GM15510 (cell line): ENCODE results near the gene PROSER3.

Experiments used
- POLR2A ChIP-seq: IDR thresholded peaks from 3 replicates; pipeline ENCODE4 v1.6.1; 2011; ENCODE audit warnings: borderline replicate concordance; ENCODE audit not compliant: insufficient read length; ENCODE audit errors: extremely low read depth

Gene PROSER3

DNA sequence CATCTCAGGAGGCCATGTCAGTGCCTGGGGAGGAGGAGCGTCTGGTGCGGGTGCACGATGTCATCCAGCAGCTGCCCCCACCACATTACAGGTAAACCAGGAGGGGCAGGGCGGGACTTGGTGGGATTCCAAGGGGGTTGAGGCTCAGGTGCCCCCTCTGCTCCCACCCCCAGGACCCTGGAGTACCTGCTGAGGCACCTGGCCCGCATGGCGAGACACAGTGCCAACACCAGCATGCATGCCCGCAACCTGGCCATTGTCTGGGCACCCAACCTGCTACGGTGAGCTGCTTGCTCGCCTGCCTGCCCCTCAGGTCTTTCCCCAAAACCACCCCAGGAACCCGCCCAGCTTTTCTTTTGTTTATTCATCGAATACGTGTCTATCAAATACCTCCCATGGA, 24.6 kb downstream of the PROSER3 start:
- no peak for TF ChIP-seq POLR2A

DNA sequence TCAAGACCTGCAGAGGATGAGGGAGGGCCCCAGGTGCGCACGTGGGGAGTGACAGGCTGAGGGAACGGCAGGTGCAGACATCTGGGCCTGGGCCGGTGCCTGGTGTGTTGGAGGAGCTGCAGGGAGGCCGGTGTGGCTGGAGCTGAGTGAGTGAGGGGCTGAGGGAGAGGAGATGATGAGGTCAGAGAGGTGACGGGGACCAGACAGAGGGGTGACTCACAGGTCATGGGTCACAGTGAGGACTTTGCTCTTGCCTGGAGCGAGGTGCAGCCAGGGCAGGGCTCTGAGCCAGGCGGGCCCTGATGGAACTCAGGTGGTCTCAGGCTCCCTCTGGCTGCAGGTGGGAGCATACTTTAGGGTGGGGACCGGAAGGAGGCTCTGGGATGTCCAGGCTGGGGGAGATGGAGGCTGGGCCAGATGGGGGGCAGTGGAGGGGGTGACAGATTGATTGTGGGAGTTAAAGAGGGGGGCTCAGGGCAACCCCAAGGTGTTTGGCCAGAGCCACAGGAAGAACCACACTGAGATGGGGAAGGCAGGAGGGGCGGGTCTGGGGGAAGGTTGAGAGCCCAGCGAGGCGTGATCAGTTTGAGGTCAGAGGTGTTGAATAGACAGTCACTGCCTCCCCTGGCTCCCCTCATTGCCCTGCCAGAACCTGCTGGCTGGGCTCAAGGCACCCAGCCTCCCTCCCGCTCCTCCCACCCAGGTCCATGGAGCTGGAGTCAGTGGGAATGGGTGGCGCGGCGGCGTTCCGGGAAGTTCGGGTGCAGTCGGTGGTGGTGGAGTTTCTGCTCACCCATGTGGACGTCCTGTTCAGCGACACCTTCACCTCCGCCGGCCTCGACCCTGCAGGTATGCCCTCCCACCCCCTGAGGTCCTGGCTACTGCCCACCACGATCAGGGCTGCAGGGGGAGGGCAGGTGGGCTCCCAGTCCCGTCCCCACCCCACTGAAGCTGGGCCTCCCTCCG, 25.8 kb downstream of the PROSER3 start:
- no peak for TF ChIP-seq POLR2A

DNA sequence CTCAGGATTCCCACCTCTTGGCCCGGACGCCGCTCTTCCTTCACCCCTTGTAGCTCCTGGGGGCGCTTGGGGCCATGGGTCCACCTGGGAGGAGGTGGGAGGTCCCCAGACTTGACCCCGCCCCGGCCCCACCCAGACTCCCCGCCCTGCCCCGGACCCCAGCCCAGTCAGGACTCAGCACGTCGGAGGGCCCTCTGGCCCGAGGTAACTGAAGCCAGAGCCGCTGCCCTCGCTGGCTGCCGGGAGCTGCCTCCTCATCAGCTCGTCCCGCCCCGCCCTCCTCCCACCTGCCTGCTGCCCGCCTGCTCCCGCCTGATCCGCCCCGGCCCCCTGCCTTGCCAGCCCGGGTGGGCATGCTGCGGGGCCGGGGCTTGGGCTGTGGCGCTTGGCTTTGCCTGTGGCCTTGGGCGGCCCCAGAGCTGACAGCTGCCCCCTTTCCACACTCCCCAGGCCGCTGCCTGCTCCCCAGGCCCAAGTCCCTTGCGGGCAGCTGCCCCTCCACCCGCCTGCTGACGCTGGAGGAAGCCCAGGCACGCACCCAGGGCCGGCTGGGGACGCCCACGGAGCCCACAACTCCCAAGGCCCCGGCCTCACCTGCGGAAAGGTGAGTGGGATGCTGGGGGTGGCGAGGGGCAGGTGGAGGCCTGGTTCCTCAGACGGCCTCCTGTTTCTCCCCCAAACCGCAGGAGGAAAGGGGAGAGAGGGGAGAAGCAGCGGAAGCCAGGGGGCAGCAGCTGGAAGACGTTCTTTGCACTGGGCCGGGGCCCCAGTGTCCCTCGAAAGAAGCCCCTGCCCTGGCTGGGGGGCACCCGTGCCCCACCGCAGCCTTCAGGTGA, 26.7 kb downstream of the PROSER3 start:
- TF ChIP-seq POLR2A = no peak

DNA sequence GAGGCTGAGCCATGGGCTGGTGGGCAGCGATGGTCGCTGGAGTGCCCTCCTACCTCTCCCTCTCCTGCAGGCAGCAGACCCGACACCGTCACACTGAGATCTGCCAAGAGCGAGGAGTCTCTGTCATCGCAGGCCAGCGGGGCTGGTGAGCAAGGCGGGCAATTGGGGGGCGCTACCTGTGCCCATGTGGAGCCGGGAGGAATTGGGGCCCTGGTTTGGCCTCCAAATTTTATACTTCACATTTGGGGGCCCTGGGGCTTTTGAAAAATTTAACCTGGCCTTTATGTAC, 27.3 kb downstream of the PROSER3 start:
- no peak for TF ChIP-seq POLR2A

DNA sequence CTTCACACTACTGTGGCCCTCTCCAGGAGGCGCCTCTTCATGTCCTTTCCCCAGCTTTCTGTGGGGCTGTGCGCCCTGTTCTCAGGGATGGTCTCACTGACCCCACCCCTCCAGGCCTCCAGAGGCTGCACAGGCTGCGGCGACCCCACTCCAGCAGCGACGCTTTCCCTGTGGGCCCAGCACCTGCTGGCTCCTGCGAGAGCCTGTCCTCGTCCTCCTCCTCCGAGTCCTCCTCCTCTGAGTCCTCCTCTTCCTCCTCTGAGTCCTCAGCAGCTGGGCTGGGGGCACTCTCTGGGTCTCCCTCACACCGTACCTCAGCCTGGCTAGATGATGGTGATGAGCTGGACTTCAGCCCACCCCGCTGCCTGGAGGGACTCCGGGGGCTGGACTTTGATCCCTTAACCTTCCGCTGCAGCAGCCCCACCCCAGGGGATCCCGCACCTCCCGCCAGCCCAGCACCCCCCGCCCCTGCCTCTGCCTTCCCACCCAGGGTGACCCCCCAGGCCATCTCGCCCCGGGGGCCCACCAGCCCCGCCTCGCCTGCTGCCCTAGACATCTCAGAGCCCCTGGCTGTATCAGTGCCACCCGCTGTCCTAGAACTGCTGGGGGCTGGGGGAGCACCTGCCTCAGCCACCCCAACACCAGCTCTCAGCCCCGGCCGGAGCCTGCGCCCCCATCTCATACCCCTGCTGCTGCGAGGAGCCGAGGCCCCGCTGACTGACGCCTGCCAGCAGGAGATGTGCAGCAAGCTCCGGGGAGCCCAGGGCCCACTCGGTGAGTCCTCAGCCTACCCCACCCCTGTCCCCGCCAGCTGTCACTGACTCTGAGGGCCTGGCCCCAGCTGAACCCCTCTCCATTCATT, 28.6 kb downstream of the PROSER3 start:
- TF ChIP-seq POLR2A = no peak

DNA sequence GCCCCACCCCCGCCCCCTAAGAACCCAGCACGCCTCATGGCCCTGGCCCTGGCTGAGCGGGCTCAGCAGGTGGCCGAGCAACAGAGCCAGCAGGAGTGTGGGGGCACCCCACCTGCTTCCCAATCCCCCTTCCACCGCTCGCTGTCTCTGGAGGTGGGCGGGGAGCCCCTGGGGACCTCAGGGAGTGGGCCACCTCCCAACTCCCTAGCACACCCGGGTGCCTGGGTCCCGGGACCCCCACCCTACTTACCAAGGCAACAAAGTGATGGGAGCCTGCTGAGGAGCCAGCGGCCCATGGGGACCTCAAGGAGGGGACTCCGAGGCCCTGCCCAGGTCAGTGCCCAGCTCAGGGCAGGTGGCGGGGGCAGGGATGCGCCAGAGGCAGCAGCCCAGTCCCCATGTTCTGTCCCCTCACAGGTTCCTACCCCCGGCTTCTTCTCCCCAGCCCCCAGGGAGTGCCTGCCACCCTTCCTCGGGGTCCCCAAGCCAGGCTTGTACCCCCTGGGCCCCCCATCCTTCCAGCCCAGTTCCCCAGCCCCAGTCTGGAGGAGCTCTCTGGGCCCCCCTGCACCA, 29.3 kb downstream of the PROSER3 start:
- no peak for TF ChIP-seq POLR2A

DNA sequence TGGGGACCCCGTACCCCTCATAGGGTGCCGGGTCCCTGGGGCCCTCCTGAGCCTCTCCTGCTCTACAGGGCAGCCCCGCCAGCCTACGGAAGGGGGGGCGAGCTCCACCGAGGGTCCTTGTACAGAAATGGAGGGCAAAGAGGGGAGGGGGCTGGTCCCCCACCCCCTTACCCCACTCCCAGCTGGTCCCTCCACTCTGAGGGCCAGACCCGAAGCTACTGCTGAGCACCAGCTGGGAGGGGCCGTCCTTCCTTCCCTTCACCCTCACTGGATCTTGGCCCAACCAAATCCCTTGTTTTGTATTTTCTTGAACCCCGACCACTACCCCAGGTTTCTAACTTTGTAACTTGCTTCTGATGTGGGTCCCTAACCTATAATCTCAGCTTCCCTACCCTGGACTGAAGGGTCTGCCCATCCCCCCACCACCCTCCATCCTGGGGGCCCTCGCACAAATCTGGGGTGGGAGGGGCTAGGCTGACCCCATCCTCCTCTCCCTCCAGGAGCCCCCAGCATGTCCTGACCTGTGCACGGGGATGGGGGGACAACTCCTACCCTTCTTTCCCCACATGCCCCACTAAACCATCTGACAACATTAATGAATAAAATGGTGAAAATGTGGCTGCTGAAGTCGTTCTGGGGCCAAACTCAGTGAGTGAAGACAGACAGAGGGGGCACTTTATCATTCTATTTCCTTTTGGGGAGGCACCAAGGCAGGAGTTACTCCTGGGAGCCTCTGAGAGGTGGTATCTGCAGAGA, 30.4 kb downstream of the PROSER3 start:
- TF ChIP-seq POLR2A = no peak

GRCh38 chr19:35789195-35789977, 31.4 kb downstream of the PROSER3 start:
- no peak for TF ChIP-seq POLR2A

- TF ChIP-seq POLR2A = no peak
These were observed 32.3 kb downstream of the PROSER3 start for GRCh38 chr19:35789978-35790944.

GRCh38 chr19:35790981-35791813, 33.2 kb downstream of the PROSER3 start:
- TF ChIP-seq POLR2A = no peak

DNA sequence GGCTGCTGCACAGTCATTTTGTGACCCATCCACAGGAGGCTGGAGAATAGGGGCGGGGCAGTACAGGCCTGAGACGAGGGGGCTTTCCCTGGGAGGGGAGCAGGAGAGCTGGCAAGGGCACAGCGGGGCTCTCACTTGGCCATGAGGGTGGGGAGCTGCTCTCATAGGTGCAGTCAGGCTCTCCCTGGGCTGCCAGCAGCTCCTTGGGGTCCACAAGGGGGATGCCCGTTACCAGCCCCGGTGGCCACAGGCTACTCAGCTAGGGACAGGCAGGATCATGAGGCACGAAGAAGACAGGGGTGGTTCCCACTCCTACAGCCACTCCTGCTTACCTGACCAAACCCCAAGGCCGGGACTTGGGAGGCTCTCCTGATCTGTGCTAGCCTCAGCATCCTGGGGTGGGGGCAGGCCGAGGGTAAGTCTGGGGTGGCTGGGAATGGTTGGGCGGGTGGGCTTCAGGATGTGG, 33.9 kb downstream of the PROSER3 start:
- no peak for TF ChIP-seq POLR2A
